Osteoblast (primary cell): ENCODE measurements around the gene RAB4A. TPM values are rescaled to one million over a fixed set of nuclear protein-coding genes. Genes with fewer than 3 reads are reported as not detected.

Experiments
- DNase-seq: peaks from one replicate; pipeline ENCODE4 v3.0.0; 2011; ENCODE audit warnings: low spot score, mixed read lengths; ENCODE audit not compliant: insufficient read length; ENCODE audit errors: missing footprints
- H2AFZ ChIP-seq: 2 replicates; pipeline ENCODE4 v1.6.0; 2011; ENCODE audit warnings: mild to moderate bottlenecking, low read length
- H3K27ac ChIP-seq: 2 replicates; pipeline ENCODE4 v1.5.1; 2011; ENCODE audit warnings: mild to moderate bottlenecking, low read depth, low read length, moderate library complexity
- H3K27me3 ChIP-seq: 2 replicates; pipeline ENCODE4 v1.6.0; 2012; ENCODE audit warnings: mild to moderate bottlenecking, control low read depth, inconsistent platforms, low read length, moderate library complexity; ENCODE audit not compliant: insufficient read depth
- H3K36me3 ChIP-seq: 2 replicates; pipeline ENCODE4 v1.5.1; 2011; ENCODE audit warnings: mild to moderate bottlenecking, low read length, control low read depth, moderate library complexity; ENCODE audit not compliant: insufficient read depth
- H3K4me1 ChIP-seq: 2 replicates; pipeline ENCODE4 v1.5.1; 2011; ENCODE audit warnings: mild to moderate bottlenecking, low read length, control low read depth, moderate library complexity; ENCODE audit not compliant: insufficient read depth
- H3K4me2 ChIP-seq: 2 replicates; pipeline ENCODE4 v1.6.0; 2011; ENCODE audit warnings: mild to moderate bottlenecking, low read length; ENCODE audit not compliant: insufficient read depth
- H3K4me3 ChIP-seq: fragments of 200-600 bp; sonication (generic); 3 replicates; pipeline ENCODE4 v1.5.1; 2012; ENCODE audit warnings: mild to moderate bottlenecking, low read length, inconsistent platforms; ENCODE audit not compliant: insufficient read depth
- H3K79me2 ChIP-seq: 2 replicates; pipeline ENCODE4 v1.6.0; 2012; ENCODE audit warnings: mild to moderate bottlenecking, low read length, control low read depth, inconsistent platforms; ENCODE audit not compliant: insufficient read depth
- H3K9me3 ChIP-seq: 2 replicates; pipeline ENCODE4 v1.5.1; 2011; ENCODE audit warnings: low read depth, low read length, control low read depth
- H4K20me1 ChIP-seq: 2 replicates; pipeline ENCODE4 v1.6.0; 2012; ENCODE audit warnings: mild to moderate bottlenecking, low read length, control low read depth; ENCODE audit not compliant: insufficient read depth
- total RNA-seq: library from RNA; depleted of rRNA; stranded (reverse); fragments of >200 nt; gene quantifications from 2 replicates; pipeline ENCODE4 v1.2.3, GENCODE V29; 2012
- TF ChIP-seq, protein P1 (sequence below): IDR thresholded peaks from 2 replicates; pipeline ENCODE4 v1.5.1; 2011; ENCODE audit warnings: mild to moderate bottlenecking, low read depth, low read length, moderate library complexity; ENCODE audit errors: extremely low read depth

The RAB4A gene
- total RNA-seq, 1 donor: 19.9 TPM

- H2AFZ ChIP-seq: no peak overlapping the region
- H3K36me3 ChIP-seq: peaks cover 35% of the 10 kb centered on the region
- H3K79me2 ChIP-seq: no peaks in the 10 kb centered on the region
- TF ChIP-seq, protein P1, sequence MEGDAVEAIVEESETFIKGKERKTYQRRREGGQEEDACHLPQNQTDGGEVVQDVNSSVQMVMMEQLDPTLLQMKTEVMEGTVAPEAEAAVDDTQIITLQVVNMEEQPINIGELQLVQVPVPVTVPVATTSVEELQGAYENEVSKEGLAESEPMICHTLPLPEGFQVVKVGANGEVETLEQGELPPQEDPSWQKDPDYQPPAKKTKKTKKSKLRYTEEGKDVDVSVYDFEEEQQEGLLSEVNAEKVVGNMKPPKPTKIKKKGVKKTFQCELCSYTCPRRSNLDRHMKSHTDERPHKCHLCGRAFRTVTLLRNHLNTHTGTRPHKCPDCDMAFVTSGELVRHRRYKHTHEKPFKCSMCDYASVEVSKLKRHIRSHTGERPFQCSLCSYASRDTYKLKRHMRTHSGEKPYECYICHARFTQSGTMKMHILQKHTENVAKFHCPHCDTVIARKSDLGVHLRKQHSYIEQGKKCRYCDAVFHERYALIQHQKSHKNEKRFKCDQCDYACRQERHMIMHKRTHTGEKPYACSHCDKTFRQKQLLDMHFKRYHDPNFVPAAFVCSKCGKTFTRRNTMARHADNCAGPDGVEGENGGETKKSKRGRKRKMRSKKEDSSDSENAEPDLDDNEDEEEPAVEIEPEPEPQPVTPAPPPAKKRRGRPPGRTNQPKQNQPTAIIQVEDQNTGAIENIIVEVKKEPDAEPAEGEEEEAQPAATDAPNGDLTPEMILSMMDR: no peak
- H3K27ac ChIP-seq: no peak overlapping the region
- no peaks in the 10 kb centered on the region for H3K27me3 ChIP-seq
- no peak overlapping the region for H3K4me3 ChIP-seq
- H4K20me1 ChIP-seq: no peaks in the 10 kb centered on the region
- no peak overlapping the region for H3K4me2 ChIP-seq
- DNase-seq: no peak
- H3K9me3 ChIP-seq: no peaks in the 10 kb centered on the region
- H3K4me1 ChIP-seq: peaks cover 7% of the 10 kb centered on the region
Measured at GRCh38 chr1:229300099-229300757, 29.3 kb downstream of the RAB4A start.

- DNase-seq: no peak
- no peaks in the 10 kb centered on the region for H3K9me3 ChIP-seq
- H3K4me3 ChIP-seq: no peak overlapping the region
- no peaks in the 10 kb centered on the region for H3K79me2 ChIP-seq
- TF ChIP-seq, protein P1: no peak
- no peak overlapping the region for H2AFZ ChIP-seq
- H4K20me1 ChIP-seq: no peaks in the 10 kb centered on the region
- no peaks in the 10 kb centered on the region for H3K27me3 ChIP-seq
- H3K4me2 ChIP-seq: no peak overlapping the region
- peaks cover 42% of the 10 kb centered on the region for H3K36me3 ChIP-seq
- H3K4me1 ChIP-seq: no peaks in the 10 kb centered on the region
- H3K27ac ChIP-seq: no peak overlapping the region
Measured at GRCh38 chr1:229302740-229303139, 31.8 kb downstream of the RAB4A start.

DNA sequence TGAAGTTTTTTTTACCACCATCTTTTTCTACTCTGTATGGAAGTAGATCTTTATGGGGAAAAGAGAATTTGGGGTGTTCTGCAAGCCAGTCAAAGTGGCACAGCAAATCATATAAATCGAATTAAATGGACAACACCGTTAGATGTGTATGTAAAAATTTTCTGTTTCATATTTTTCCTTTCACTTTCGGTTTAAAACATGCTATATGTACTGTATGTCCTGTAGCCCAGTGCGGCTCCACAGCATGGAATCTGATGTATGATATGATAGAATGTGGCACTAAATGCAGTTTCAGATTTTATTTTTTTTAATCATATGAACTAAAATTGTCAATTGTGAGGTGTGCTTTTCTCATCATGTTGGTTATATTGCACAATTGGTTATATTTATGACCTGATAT is 32.9 kb downstream of the RAB4A start:
- Histone ChIP-seq H3K27me3 (no peaks in the 10 kb centered on the region), H3K4me1 (no peaks in the 10 kb centered on the region), H3K36me3 (peaks cover 38% of the 10 kb centered on the region), H3K4me3 (no peak overlapping the region), H3K79me2 (no peaks in the 10 kb centered on the region), H3K27ac (no peak overlapping the region), H3K9me3 (no peaks in the 10 kb centered on the region), H4K20me1 (no peaks in the 10 kb centered on the region), H3K4me2 (no peak overlapping the region), H2AFZ (no peak overlapping the region)
- TF ChIP-seq, protein P1: no peak
- no peak for DNase-seq

- peaks cover 23% of the 10 kb centered on the region for H3K36me3 ChIP-seq
- TF ChIP-seq, protein P1: no peak
- no peak for DNase-seq
- no peaks in the 10 kb centered on the region for H4K20me1 ChIP-seq
- H3K27ac ChIP-seq: no peak overlapping the region
- no peaks in the 10 kb centered on the region for H3K9me3 ChIP-seq
- H3K27me3 ChIP-seq: no peaks in the 10 kb centered on the region
- no peak overlapping the region for H3K4me3 ChIP-seq
- H3K4me1 ChIP-seq: no peaks in the 10 kb centered on the region
- no peaks in the 10 kb centered on the region for H3K79me2 ChIP-seq
- H3K4me2 ChIP-seq: no peak overlapping the region
- no peak overlapping the region for H2AFZ ChIP-seq
Measured at GRCh38 chr1:229305392-229305791, 34.5 kb downstream of the RAB4A start.
